Activated CD4-positive, CD25-positive, alpha-beta regulatory T cell treated with anti-CD3 and anti-CD28 coated beads, Interleukin-2, amount 50 U/mL, for 16 hours (primary cell): ENCODE results near the gene REM2.
"Not testable (repeated sequence)": the region's sequence is repeated elsewhere in the genome, so short reads cannot be mapped to it uniquely, and the experiment has no call there.

ENCODE experiments used
- DNase-seq: peaks from one replicate; pipeline ENCODE4 v3.0.0-alpha.2; 2020; ENCODE audit warnings: low read depth, low spot score

REM2 gene

GRCh38 chr14:22848351-22849164 lies 34.5 kb upstream of the REM2 start:
- no peak for DNase-seq

- no peak for DNase-seq
Measured at GRCh38 chr14:22849212-22849819, 33.7 kb upstream of the REM2 start.

- no peak for DNase-seq
Measured at GRCh38 chr14:22850944-22851764, 31.9 kb upstream of the REM2 start.

- not testable (repeated sequence) for DNase-seq
Measured at GRCh38 chr14:22852178-22852577, 30.8 kb upstream of the REM2 start.

GRCh38 chr14:22852599-22852939 lies 30.5 kb upstream of the REM2 start:
- no peak for DNase-seq

GRCh38 chr14:22852940-22853767 lies 29.9 kb upstream of the REM2 start:
- peak; percentile 84 for DNase-seq

- not testable (repeated sequence) for DNase-seq
Measured at GRCh38 chr14:22854296-22854695, 28.7 kb upstream of the REM2 start.

GRCh38 chr14:22854963-22855724 lies 27.9 kb upstream of the REM2 start:
- DNase-seq: no peak

- DNase-seq: no peak
Measured at GRCh38 chr14:22856428-22856827, 26.6 kb upstream of the REM2 start.

- DNase-seq: not testable (repeated sequence)
Measured at GRCh38 chr14:22860377-22860776, 22.6 kb upstream of the REM2 start.

- DNase-seq: no peak
Measured at GRCh38 chr14:22861651-22862050, 21.4 kb upstream of the REM2 start.

- no peak for DNase-seq
Measured at GRCh38 chr14:22864979-22865378, 18.0 kb upstream of the REM2 start.

GRCh38 chr14:22865424-22866405 lies 17.3 kb upstream of the REM2 start:
- DNase-seq: no peak

- DNase-seq: no peak
Measured at GRCh38 chr14:22866874-22867273, 16.1 kb upstream of the REM2 start.

GRCh38 chr14:22870811-22871223 lies 12.2 kb upstream of the REM2 start:
- DNase-seq: no peak

- peak; percentile 54 for DNase-seq
Measured at GRCh38 chr14:22871224-22872032, 11.6 kb upstream of the REM2 start, which contains the start of gene LRP10. TSS of gene LRP10 (plus strand) at chr14:22871740. CDS start at chr14:22872304, 564 bp downstream.

GRCh38 chr14:22872033-22872832 lies 10.8 kb upstream of the REM2 start:
- peak; percentile 56 for DNase-seq
